KMS-11 (cell line): ENCODE measurements around the gene S100A1.

Experiments
- H2AFZ ChIP-seq: fragments of 200-600 bp; sonication (generic); 2 replicates; pipeline ENCODE4 v1.6.1; 2016; ENCODE audit warnings: antibody characterized with exemption, mixed run types, low read depth
- H3K27ac ChIP-seq: fragments of 200-600 bp; sonication (generic); 2 replicates; pipeline ENCODE4 v1.6.1; 2016; ENCODE audit warnings: mild to moderate bottlenecking, mixed run types
- H3K27me3 ChIP-seq: fragments of 200-600 bp; sonication (generic); 2 replicates; pipeline ENCODE4 v1.6.1; 2017; ENCODE audit warnings: mild to moderate bottlenecking, low read depth, mixed run types, moderate library complexity; ENCODE audit not compliant: insufficient read depth
- H3K36me3 ChIP-seq: fragments of 200-600 bp; sonication (generic); 2 replicates; pipeline ENCODE4 v1.6.1; 2017; ENCODE audit warnings: mild to moderate bottlenecking, mixed run types; ENCODE audit not compliant: insufficient read depth
- H3K4me1 ChIP-seq: fragments of 200-600 bp; sonication (generic); 2 replicates; pipeline ENCODE4 v1.6.1; 2016; ENCODE audit warnings: mild to moderate bottlenecking, low read depth, mixed run types; ENCODE audit not compliant: poor library complexity, severe bottlenecking
- H3K4me2 ChIP-seq: fragments of 200-600 bp; sonication (generic); 2 replicates; pipeline ENCODE4 v1.7.0; 2016; ENCODE audit warnings: mild to moderate bottlenecking, mixed run types
- H3K4me3 ChIP-seq: fragments of 200-600 bp; sonication (generic); IDR thresholded peaks from 2 replicates; pipeline ENCODE4 v1.6.1; 2017; ENCODE audit warnings: low read depth, low read length, mixed read lengths; ENCODE audit not compliant: insufficient read depth
- H3K79me2 ChIP-seq: fragments of 200-600 bp; sonication (generic); 2 replicates; pipeline ENCODE4 v1.6.1; 2016; ENCODE audit warnings: low read depth, mixed run types; ENCODE audit not compliant: insufficient read depth
- H3K9ac ChIP-seq: fragments of 200-600 bp; sonication (generic); 2 replicates; pipeline ENCODE4 v1.6.1; 2016; ENCODE audit warnings: mild to moderate bottlenecking, mixed run types
- H4K20me1 ChIP-seq: fragments of 200-600 bp; sonication (generic); 2 replicates; pipeline ENCODE4 v1.6.1; 2016; ENCODE audit warnings: mild to moderate bottlenecking, mixed run types; ENCODE audit not compliant: insufficient read depth
- CTCF ChIP-seq: fragments of 200-600 bp; sonication (generic); conservative IDR thresholded peaks from 2 replicates; pipeline ENCODE4 v1.6.1; 2017; ENCODE audit warnings: low read depth, mild to moderate bottlenecking, antibody characterized with exemption, low read length, moderate library complexity, mixed read lengths

The S100A1 gene

DNA sequence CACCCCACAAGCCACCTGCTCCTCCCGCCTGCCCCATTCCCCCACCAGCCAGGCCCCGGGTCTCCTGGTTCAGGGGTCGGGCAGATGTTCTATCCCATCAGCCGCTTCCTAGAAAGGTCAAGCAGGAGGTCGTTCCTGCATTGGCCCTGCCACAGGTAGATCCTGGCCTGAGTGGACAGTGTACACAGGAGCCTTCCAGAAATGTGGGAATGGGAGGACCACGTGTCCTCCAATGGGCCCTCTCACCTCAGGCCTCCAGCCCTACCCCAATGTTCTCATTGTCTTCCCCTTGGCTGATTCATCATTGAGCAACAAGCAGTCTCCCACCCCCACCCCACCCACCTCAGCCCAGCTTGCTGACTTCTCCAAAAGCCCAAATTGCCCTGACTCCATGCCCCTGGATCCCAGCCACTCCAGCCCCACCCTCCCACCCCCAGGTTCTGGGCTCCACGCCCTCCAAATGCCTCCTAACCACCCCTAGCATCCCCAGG lies 17.4 kb upstream of the S100A1 start:
- H3K4me1 ChIP-seq: no peaks in the 10 kb centered on the region
- H3K36me3 ChIP-seq: no peaks in the 10 kb centered on the region
- H2AFZ ChIP-seq: no peak overlapping the region
- H3K4me3 ChIP-seq: no peak overlapping the region
- H3K27me3 ChIP-seq: 0 out of 2 replicates have a peak, but pooled peaks cover 3% of the 10 kb centered on the region
- no peaks in the 10 kb centered on the region for H3K79me2 ChIP-seq
- no peak for TF ChIP-seq CTCF
- H3K9ac ChIP-seq: no peak overlapping the region
- no peaks in the 10 kb centered on the region for H4K20me1 ChIP-seq
- H3K4me2 ChIP-seq: no peak overlapping the region
- no peak overlapping the region for H3K27ac ChIP-seq

- Histone ChIP-seq H2AFZ (no peak overlapping the region), H3K4me3 (no peak overlapping the region), H3K9ac (no peak overlapping the region), H3K27me3 (0 out of 2 replicates have a peak, but pooled peaks cover 3% of the 10 kb centered on the region), H3K4me2 (no peak overlapping the region), H3K36me3 (no peaks in the 10 kb centered on the region), H4K20me1 (no peaks in the 10 kb centered on the region), H3K79me2 (no peaks in the 10 kb centered on the region), H3K27ac (no peak overlapping the region), H3K4me1 (no peaks in the 10 kb centered on the region)
- TF ChIP-seq CTCF: no peak
Measured at GRCh38 chr1:153611356-153611755, 16.9 kb upstream of the S100A1 start.

- no peak overlapping the region for H3K4me3 ChIP-seq
Measured at GRCh38 chr1:153612111-153612754, 16.0 kb upstream of the S100A1 start.

GRCh38 chr1:153612755-153613331 lies 15.4 kb upstream of the S100A1 start, which contains the start of gene S100A16:
Gene S100A16 (minus strand): TSS chr1:153613137. CDS start chr1:153608151, 4,986 bp downstream.
- Histone ChIP-seq H3K79me2 (no peaks in the 10 kb centered on the region), H3K4me3 (no peak within 1 kb of the TSS), H3K27ac (no peak within 1 kb of the TSS), H4K20me1 (no peaks in the 10 kb centered on the region), H3K27me3 (0 out of 2 replicates have a peak, but pooled peaks cover 3% of the 10 kb centered on the region), H3K4me1 (no peaks in the 10 kb centered on the region), H3K36me3 (no peaks in the 10 kb centered on the region), H3K9ac (no peak within 1 kb of the TSS), H2AFZ (no peak within 1 kb of the TSS), H3K4me2 (no peak within 1 kb of the TSS)
- no peak for TF ChIP-seq CTCF

More at GRCh38 chr1:153612111-153612754, 16.0 kb upstream of the S100A1 start:
- no peaks in the 10 kb centered on the region for H3K79me2 ChIP-seq
- H3K36me3 ChIP-seq: no peaks in the 10 kb centered on the region
- H3K27me3 ChIP-seq: 0 out of 2 replicates have a peak, but pooled peaks cover 3% of the 10 kb centered on the region
- no peaks in the 10 kb centered on the region for H4K20me1 ChIP-seq
- TF ChIP-seq CTCF: no peak
- H3K9ac ChIP-seq: no peak overlapping the region
- no peak overlapping the region for H3K4me2 ChIP-seq
- H3K4me1 ChIP-seq: no peaks in the 10 kb centered on the region
- no peak overlapping the region for H2AFZ ChIP-seq
- H3K27ac ChIP-seq: no peak overlapping the region
